Adipose tissue (tissue), 3 donors: ENCODE results near the gene TXK. TPM values are rescaled to one million over a fixed set of nuclear protein-coding genes. Genes with fewer than 3 reads are reported as not detected.

Experiments
- H3K27ac ChIP-seq: one replicate; pipeline ENCODE4 v1.5.1; 2013; ENCODE audit warnings: low read depth, low read length
- WGBS, 3 donors: extraction: QIAGEN DNeasy Blood & Tissue Kit; methylation state at CpG; one replicate each; pipeline ENCODE4 v1.1.7; 2013; 5-methylcytosine and 5-hydroxymethylcytosine counted together
- polyA plus RNA-seq, 3 donors: library from polyadenylated mRNA; stranded (reverse); fragments of 200-250 nt; gene quantifications; one replicate each; pipeline ENCODE4 v1.2.3, GENCODE V29; 2013
- donor health status: healthy with polysubstance abuse.
- donor health status: Bipolar disorder and iron deficiency.
- donor health status: healthy.

The TXK gene
- polyA plus RNA-seq, 3 donors = 0.45 to 0.87 TPM; not detected in 1

DNA sequence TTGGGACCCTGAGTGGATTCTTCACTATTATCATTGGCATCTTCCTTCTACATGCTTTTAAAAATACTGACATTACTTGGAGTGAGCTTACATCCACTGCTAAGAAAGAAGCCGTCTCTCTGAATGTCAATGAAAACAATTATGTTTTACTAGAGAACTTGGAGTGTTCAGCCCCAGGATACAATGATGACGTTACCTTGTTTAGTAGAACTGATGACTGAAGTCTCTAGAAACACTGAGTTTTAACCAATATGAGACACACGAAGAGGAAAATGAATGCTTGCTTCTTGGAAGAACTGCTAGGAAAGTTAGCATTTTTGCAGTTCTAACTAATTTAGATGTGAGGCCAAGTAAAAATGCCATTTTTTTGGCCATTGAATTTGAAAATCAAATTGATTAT, 98.1 kb downstream of the TXK start:
- WGBS, 3 donors = 89 to 90% (median 89%) methylated on average over 3 of the region's 3 CpGs
- H3K27ac ChIP-seq = no peak overlapping the region

DNA sequence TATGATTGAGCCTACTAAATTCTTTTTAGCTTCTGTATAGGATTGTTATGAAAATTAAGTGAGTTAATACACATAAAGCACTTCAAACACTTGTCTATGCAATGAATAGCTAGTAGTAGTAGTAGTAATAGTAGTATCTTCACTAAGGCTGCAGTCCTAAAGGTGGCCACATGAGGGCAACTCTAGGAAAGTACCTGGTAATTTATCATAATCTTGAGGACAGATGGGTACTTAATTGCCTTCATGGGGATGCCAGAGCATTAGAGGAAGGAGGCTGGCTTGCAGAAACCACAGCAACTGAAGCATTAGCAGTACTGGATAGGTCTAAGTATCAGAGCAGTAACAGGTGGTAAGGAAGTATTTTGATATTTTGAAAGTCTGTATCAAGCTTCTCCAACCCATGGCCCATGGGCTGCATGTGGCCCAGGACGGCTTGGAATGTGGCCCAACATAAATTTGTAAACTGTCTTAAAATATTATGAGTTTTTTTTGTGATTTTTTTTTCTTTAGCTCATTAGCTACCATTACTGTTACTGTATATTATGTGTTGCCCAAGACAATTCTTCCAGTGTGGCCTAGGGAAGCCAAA, 100.1 kb downstream of the TXK start:
- no peak overlapping the region for H3K27ac ChIP-seq
- WGBS, 3 donors = 74 to 83% (median 82%) methylated on average over 1 of the region's 1 CpG

DNA sequence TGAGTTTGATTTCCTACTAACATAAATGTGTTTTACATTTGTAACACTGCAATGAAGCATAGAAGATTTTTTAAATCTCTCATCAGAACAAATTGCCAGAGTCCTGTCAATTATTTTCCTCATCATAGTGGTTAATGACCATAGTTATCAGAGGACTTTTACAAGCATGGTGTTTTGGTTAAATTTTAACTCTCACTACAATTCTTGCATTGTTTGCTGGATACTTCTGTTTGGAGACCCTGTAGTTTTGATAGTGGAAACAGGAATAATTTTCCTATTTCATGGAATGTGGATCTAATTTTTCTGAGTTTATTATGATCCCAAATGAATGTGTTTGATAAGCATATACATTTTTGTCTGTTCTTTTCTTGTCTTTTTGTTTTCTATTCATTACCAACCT, 100.6 kb downstream of the TXK start:
- no peak overlapping the region for H3K27ac ChIP-seq

DNA sequence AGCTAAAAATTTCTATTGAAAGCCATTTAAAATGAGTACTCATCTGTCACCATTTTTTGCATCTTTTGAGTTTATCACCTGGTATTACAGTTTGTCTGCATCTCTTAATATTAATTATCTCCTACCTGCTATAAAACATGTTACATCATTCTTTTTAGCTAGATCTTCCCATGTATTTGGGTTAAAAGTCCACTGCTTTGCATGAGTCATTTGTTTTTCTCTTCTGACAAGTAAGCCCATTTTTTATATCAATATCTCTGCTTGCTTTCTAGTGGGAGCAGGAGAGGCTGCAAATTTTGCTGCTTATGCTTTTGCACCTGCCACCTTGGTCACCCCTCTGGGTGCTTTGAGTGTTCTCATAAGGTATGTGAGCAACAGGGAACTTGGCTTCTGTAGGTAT, 101.3 kb downstream of the TXK start:
- H3K27ac ChIP-seq = no peak overlapping the region

DNA sequence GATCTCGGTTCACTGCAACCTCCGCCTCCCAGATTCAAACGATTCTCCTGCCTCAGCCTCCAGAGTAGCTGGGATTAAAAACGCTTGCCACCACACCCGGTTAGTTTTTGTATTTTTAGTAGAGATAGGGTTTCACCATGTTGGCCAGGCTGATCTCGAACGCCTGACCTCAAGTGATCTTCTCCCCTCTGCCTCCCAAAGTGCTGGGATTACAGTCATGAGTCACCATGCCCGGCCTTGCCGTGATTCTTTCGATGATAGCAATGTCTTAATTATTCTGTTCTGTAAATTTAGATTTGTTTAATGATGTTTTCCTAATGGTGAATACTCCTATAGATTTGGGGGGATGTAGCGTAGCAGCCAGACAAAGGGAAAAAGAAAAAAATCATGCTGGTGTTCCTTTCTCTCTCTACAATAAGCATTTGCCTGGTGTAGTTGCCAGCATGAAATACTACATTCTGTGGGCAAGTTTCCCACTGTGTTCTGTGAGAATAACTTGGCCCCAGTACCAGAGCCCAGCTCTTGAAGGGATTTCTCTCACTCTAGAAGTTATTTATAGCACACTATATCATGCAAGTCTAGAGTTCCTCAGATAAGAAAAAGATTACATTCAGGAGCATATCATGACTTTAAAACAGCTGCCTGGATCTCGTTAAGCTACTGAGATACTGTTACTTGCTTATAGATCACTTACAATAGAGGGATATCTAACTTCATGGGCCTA, 102.1 kb downstream of the TXK start:
- H3K27ac ChIP-seq = no peak overlapping the region
- WGBS, 3 donors = 43 to 77% (median 71%) methylated on average over 12 of the region's 12 CpGs

DNA sequence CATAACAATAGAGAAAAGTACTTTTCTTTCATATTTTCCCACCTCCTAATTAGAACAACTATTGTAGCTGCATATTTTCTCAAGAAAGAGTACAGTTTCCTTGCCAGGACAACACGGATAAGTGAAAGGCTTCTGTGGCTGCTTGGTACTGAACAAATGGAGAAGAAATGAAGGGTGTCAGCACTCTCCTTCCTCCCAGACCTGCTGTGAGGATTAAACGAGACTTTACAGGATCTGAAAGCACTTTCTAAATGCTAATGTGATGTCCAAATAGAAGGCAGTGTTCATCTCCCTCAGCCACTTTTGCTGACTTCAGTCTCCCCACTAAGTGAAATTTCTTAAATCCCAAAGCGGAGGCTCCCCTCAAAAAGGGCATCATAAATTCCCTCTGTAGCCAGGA, 103.6 kb downstream of the TXK start:
- WGBS, 3 donors = 57 to 73% (median 68%) methylated on average over 3 of the region's 3 CpGs
- no peak overlapping the region for H3K27ac ChIP-seq

DNA sequence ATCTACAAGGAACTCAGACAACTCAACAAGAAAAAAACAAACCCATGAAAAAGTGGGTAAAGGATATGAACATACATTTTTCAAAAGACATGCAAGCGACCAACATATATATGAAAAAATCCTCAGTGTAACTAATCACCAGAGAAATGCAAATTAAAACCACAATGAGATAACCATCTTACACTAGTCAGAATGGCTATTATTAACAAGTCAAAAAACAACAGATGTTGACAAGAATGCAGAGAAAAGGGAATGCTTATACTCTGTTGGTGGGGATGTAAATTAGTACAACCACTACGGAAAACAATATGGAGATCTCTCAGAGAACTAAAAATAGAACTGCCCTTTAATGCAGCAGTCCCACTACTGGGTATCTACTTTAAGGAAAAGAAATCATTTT, 105.4 kb downstream of the TXK start:
- H3K27ac ChIP-seq = no peak overlapping the region
- WGBS, 3 donors = 53 to 86% (median 58%) methylated on average over 2 of the region's 2 CpGs

DNA sequence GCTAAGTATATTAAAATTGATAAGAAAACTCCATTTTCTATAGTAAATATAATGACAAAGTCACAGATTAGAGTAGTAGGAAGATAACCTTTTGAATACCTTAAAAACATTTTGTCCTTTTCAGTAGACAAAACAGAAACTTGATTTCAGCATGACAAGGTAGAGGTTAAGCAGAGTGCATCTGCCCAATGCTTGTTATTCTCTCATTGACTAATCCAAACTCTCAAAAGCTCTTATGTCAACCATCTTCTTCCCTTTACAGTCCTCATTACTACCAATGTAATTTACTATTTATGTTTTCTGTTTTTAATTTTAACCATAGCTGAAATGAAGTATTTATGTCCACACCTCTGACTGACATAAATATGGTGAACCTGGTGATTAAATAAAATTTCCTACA, 106.4 kb downstream of the TXK start:
- H3K27ac ChIP-seq = no peak overlapping the region

DNA sequence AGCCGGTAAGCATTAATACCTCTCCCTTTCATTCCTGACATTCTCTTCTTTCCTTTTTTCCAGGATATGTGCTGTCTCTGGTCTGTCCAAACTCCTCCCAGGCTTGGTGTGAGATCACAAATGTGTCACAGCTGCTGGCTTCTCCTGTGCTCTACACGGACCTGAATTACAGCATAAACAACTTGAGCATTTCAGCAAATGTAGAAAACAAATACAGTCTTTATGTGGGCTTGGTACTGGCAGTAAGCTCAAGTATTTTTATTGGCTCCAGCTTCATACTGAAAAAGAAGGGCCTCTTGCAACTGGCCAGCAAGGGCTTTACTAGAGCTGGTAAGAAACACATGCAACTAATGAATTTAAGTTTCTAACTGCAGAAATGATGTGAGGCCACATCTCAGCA, 109.0 kb downstream of the TXK start:
- no peak overlapping the region for H3K27ac ChIP-seq
- WGBS, 3 donors = 42 to 52% (median 44%) methylated on average over 2 of the region's 2 CpGs

DNA sequence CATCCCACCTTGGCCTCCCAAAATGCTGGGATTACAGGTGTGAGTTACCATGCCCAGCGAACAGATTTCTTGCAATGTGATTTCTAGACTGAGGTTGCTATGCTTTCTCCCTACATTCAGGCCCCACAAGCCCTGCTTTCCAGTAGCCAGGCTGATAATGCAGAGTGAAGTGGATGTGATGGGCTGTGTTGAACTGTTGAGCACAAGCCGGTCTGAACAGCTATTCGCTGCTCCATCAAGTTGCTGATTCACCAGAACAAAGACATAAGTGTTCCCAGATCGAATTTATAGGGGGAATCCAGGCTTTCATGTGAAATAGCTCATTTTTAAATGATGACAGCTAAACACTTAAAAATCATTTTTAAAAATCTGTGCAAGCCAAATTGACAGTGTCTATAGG, 109.5 kb downstream of the TXK start:
- H3K27ac ChIP-seq = no peak overlapping the region
- WGBS, 3 donors = 66 to 83% (median 79%) methylated on average over 4 of the region's 4 CpGs

DNA sequence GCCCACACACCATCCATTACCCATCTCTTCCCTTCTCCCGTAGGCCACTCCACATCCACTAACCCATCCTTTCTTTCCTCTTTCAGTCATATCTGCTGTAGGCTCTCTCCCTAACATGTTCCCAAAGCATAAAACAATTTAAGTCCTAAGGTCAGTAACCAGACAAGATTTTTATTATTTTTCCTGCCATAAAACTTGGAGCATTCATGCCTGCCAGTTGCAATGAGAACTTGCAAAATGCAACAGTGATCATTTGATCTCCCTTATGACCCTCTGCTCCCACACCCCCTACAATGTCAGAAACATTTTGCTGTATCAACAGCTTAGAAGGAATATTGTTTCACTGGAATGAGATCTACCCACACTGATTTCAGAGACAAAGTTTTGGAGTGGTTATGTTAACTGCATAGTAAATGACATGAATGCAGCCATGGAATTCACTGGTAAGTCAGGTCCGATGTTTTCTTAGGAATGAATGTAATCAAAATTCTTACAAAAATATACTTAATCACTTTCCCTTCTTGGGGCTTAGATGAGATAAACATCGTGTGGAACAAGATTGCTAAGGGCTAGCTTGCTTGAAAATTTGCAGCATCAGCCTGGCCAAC, 111.8 kb downstream of the TXK start:
- H3K27ac ChIP-seq = no peak overlapping the region
- WGBS, 3 donors = 69 to 79% (median 73%) methylated on average over 3 of the region's 3 CpGs

DNA sequence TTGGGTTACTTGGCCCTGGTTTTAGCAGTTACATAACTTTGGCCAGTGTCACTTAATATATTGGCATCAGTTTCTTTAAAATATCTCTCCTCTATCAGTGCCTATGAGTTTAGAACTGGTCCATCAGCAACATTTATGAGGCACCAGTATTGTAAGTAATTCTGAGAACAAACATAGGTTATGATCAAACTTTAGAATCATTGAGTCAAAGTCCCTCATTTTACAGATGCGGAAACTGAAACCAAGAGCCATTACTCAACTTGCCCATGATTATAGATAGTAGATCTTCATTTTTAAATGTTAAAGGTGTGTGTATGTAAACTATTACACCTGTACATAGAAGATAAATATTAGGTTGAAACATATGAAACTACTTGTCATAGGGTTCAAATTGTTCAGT, 113.0 kb downstream of the TXK start:
- 3 to 88% (median 44%) methylated on average over 1 of the region's 1 CpG for WGBS, 3 donors
- H3K27ac ChIP-seq = no peak overlapping the region

DNA sequence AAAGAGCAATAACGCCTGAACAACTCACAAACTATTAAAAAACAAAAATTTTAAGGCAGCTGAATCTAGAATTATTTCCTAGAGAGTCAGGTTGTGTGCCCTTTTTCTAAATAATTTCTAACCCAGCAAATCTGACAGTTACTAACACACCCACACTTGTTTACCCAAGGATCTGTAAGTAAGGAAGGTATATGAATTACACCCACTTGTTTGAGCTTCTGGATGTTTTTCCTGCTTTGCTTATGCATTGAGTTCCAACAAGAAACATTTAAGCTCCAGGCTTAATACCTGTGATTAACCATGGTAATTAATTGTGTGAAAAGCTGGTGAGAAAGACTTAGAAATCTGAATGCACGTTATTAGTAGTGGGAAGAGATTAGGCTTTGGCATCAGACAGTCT, 115.9 kb downstream of the TXK start:
- H3K27ac ChIP-seq = no peak overlapping the region
- 78 to 82% (median 79%) methylated on average over 2 of the region's 2 CpGs for WGBS, 3 donors

DNA sequence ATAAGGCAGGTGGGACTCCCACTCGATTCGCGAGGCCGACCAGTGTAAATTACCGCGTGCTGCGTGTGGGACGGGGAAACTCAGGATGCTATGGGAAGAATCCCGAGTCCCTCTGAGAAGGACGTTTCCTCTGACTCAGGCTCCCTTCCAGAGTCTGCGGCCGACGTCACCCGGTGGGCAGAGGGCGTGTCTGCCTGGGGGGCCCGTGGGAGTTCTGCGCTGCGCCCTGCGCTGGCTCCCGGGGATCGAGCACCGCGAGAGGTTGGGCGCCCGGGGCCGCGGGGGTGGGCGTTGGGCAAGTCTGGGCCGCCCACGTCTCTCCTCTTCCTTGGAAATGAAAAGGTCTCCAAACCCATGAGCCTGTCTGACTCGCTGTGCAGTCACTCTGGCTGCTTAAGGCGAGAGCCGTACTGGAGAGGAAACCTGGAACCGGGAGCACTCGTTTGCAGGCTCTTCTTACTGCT, 116.9 kb downstream of the TXK start:
- 0 to 2% (median 1%) methylated on average over 35 of the region's 35 CpGs for WGBS, 3 donors
- no peak overlapping the region for H3K27ac ChIP-seq

Other genes starting within 250 kb of the TXK start
- 1 to 10 TPM; 2.5 to 7.0 (median 5.2) TPM for gene NFXL1, start 219.7 kb downstream of the TXK start, polyA plus RNA-seq
- 1 to 10 TPM in 1 of 3 donors, under 1 TPM in 2; 0.21 to 1.3 (median 0.45) TPM for gene CNGA1, start 117.6 kb downstream of the TXK start, polyA plus RNA-seq
- under 1 TPM; 0.11 to 0.77 (median 0.58) TPM for gene NIPAL1, start 117.5 kb downstream of the TXK start, polyA plus RNA-seq
- gene TEC, start 135.6 kb upstream of the TXK start, polyA plus RNA-seq = 1 to 10 TPM in 1 of 3 donors, under 1 TPM in 2; 0.62 to 1.5 (median 0.83) TPM
- gene SLAIN2, start 207.3 kb upstream of the TXK start, polyA plus RNA-seq = 10 to 100 TPM; 12.3 to 45.2 (median 30.4) TPM